Testis (tissue), 2 donors: ENCODE results near the gene SP140L.

ENCODE experiments used
- POLR2A ChIP-seq: fragments of 450-650 bp; IDR thresholded peaks from one replicate; pipeline ENCODE4 v1.6.1; 2017; ENCODE audit warnings: antibody characterized with exemption, mild to moderate bottlenecking, moderate library complexity
- TF ChIP-seq, protein P1 (sequence below), 3 experiments: fragments of 450-650 bp in 2 of 3; fragments of 200-600 bp in 1 of 3; sonication (generic) in 1 of 3; IDR thresholded peaks; one replicate each; pipeline ENCODE4 v1.5.1; 2016 to 2019; ENCODE audit warnings: antibody characterized with exemption in 3 of 3, mild to moderate bottlenecking in 2 of 3, moderate library complexity in 1 of 3

DNA sequence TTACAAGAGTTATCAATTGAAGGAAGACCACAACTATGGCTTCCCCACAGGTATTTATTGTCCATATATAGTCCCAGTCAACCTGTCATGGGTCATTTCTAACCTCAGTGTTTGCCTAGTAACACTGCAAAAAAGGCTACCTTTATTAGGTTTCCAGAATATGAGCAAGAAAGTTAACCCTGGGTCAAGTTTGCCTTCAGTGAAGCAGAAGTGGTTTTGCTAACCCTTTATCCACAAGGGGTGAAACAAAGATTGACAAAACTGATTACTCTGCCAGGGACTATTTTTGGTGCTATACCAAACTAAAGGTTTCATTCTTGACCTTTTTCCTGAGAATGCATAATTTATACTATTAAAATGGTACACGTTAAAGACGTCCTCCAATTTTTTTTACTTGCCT is 117.8 kb downstream of the SP140L start:
- TF ChIP-seq, protein P1, sequence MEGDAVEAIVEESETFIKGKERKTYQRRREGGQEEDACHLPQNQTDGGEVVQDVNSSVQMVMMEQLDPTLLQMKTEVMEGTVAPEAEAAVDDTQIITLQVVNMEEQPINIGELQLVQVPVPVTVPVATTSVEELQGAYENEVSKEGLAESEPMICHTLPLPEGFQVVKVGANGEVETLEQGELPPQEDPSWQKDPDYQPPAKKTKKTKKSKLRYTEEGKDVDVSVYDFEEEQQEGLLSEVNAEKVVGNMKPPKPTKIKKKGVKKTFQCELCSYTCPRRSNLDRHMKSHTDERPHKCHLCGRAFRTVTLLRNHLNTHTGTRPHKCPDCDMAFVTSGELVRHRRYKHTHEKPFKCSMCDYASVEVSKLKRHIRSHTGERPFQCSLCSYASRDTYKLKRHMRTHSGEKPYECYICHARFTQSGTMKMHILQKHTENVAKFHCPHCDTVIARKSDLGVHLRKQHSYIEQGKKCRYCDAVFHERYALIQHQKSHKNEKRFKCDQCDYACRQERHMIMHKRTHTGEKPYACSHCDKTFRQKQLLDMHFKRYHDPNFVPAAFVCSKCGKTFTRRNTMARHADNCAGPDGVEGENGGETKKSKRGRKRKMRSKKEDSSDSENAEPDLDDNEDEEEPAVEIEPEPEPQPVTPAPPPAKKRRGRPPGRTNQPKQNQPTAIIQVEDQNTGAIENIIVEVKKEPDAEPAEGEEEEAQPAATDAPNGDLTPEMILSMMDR (IDR thresholded peaks at IDR 0.05), result no peak
- TF ChIP-seq POLR2A, result no peak
